NB4 (cell line): ENCODE measurements around the gene TRERF1.
A peak's percentile ranks its signal among the peaks of the same experiment; 100 is the strongest.

Source experiments
- DNase-seq: peaks from one replicate; pipeline ENCODE4 v3.0.0; 2010; ENCODE audit warnings: low read depth
- H3K4me3 ChIP-seq: one replicate; pipeline ENCODE4 v1.5.1; 2011; ENCODE audit warnings: mild to moderate bottlenecking, low read depth, low read length, moderate library complexity
- MYC ChIP-seq: IDR thresholded peaks from 2 replicates; pipeline ENCODE4 v1.6.1; 2011; ENCODE audit warnings: low read depth, low read length
- POLR2A ChIP-seq: IDR thresholded peaks from 2 replicates; pipeline ENCODE4 v1.6.1; 2011; ENCODE audit warnings: mild to moderate bottlenecking; ENCODE audit not compliant: insufficient read length; ENCODE audit errors: extremely low read depth
- TF ChIP-seq, protein P1 (sequence below): IDR thresholded peaks from one replicate; pipeline ENCODE4 v1.5.1; 2012; ENCODE audit warnings: low read depth, low read length
- TF ChIP-seq, protein P2 (sequence below): IDR thresholded peaks from 2 replicates; pipeline ENCODE4 v1.6.1; 2011; ENCODE audit warnings: low read depth, low read length

The TRERF1 gene, protein sequence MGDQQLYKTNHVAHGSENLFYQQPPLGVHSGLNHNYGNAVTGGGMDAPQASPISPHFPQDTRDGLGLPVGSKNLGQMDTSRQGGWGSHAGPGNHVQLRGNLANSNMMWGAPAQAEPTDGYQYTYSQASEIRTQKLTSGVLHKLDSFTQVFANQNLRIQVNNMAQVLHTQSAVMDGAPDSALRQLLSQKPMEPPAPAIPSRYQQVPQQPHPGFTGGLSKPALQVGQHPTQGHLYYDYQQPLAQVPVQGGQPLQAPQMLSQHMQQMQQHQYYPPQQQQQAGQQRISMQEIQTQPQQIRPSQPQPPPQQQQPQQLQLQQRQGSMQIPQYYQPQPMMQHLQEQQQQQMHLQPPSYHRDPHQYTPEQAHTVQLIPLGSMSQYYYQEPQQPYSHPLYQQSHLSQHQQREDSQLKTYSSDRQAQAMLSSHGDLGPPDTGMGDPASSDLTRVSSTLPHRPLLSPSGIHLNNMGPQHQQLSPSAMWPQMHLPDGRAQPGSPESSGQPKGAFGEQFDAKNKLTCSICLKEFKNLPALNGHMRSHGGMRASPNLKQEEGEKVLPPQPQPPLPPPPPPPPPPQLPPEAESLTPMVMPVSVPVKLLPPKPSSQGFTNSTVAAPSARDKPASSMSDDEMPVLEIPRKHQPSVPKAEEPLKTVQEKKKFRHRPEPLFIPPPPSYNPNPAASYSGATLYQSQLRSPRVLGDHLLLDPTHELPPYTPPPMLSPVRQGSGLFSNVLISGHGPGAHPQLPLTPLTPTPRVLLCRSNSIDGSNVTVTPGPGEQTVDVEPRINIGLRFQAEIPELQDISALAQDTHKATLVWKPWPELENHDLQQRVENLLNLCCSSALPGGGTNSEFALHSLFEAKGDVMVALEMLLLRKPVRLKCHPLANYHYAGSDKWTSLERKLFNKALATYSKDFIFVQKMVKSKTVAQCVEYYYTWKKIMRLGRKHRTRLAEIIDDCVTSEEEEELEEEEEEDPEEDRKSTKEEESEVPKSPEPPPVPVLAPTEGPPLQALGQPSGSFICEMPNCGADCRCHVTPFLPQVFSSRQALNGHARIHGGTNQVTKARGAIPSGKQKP (N-terminal part only)

DNA sequence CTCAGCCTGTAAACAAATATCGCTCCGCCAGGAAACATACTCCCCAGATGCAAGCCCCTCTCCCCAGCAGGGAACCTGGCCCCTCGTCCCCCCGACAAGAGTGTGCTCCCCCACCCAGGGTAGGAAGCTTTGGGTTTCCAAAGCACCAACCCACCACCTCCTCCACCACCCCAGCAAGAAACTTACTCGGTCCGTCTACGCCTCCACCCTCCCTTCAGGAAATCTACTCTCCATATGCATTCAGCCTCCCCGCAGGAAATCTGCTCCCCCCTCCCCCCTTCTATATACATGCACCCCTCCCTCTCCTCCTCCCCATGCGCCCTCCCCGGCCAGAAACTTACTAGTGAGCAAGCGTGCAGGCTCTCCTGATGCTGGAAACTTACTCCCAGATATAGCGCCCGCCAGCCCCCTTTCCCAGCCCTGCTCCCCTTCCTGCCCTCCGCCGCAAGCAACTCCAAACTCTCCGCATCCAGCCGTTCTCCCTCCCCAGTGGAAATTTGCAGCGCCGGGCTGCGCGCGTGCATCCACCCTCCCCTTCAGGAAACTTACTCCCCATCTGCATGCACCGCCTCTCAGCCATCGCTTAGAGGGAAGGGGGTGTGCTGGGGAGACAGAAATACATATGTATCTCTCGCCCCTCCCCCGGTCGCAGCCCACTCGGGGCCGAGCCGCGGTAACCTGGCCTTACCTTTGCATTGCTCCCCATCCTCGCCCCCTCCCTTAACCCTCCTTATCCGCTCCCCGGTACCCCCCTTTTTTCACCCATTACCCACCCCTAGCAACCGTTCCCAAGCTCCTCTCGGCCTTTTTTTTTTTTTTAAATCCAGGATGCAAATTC, at the start of gene TRERF1:
Gene TRERF1, minus strand, starts transcription at position 594 of the 838 bp plus-strand sequence. CDS start 182,336 bp downstream, outside the sequence.
- TF ChIP-seq POLR2A (no peak), MYC (peak; percentile 62; the same call in 1 of the 2 replicates)
- TF ChIP-seq, protein P1, sequence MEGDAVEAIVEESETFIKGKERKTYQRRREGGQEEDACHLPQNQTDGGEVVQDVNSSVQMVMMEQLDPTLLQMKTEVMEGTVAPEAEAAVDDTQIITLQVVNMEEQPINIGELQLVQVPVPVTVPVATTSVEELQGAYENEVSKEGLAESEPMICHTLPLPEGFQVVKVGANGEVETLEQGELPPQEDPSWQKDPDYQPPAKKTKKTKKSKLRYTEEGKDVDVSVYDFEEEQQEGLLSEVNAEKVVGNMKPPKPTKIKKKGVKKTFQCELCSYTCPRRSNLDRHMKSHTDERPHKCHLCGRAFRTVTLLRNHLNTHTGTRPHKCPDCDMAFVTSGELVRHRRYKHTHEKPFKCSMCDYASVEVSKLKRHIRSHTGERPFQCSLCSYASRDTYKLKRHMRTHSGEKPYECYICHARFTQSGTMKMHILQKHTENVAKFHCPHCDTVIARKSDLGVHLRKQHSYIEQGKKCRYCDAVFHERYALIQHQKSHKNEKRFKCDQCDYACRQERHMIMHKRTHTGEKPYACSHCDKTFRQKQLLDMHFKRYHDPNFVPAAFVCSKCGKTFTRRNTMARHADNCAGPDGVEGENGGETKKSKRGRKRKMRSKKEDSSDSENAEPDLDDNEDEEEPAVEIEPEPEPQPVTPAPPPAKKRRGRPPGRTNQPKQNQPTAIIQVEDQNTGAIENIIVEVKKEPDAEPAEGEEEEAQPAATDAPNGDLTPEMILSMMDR, result no peak
- TF ChIP-seq, protein P2, sequence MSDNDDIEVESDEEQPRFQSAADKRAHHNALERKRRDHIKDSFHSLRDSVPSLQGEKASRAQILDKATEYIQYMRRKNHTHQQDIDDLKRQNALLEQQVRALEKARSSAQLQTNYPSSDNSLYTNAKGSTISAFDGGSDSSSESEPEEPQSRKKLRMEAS, result peak; percentile 41
- DNase-seq, result peak; percentile 94
- H3K4me3 ChIP-seq, result peak within 1 kb of the TSS; percentile 80

DNA sequence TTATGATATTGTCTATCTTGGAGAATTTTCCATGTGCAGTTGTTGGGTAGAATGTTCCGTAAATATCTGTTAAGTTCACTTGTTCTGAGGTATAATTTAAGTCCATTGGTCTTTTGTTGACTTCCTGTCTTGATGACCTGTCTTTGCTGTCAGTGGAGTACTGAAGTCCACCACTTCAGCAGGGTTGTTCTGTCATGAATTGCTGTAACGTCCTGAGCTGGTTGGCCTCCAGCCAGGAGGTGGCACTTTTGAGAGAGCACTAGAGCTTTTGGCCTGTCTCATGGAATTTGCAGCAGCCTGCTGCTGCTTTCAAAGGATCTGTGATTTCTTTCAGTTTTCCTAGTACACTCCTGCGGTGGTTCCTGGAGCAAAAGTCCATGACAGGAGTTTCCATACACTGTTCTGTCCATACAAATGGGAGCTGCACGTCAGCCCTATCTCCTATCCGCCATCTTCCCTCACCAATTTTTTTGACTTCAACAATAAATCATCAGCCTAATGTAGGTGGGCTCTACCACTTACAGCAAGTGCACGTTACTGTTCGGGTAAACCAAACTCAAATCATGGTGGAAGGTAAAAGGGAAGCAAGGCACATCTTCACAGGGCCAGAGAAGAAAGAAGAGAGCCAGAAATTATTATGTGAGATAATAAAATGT, 46.9 kb upstream of the TRERF1 start:
- peak; percentile 10 for DNase-seq
- no peak for TF ChIP-seq POLR2A
- no peak overlapping the region for H3K4me3 ChIP-seq

DNA sequence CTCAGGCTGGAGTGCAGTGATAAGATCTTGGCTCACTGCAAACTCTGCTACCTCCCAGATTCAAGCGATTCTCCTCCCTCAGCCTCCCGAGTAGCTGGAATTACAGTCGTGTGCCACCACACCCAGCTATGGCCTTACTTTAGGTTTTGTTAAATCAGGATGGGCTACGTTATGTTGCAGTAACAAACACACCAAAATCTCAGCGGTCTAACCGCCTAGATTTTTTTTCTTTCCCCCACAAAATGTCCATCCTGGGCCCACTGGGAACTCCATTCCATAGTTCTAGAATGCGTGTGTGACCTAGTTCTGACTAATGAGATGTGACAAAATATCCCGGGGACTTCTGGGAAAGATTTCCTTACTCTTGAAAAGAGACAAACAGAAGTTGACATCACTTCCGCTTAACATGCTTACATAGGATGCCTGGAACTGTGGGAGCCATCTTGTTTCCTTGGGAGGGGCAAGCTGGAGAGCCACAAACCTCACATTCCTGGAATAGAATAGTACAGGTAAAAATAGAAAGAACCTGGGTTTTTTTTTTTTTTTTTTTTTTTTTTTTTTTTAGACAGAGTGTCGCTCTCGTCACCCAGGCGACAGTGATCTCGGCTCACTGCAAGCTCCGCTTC, 42.3 kb upstream of the TRERF1 start:
- no peak overlapping the region for H3K4me3 ChIP-seq
- no peak for DNase-seq
- TF ChIP-seq POLR2A (no peak), MYC (no peak)
- TF ChIP-seq, protein P1, result no peak
- TF ChIP-seq, protein P2, result no peak

DNA sequence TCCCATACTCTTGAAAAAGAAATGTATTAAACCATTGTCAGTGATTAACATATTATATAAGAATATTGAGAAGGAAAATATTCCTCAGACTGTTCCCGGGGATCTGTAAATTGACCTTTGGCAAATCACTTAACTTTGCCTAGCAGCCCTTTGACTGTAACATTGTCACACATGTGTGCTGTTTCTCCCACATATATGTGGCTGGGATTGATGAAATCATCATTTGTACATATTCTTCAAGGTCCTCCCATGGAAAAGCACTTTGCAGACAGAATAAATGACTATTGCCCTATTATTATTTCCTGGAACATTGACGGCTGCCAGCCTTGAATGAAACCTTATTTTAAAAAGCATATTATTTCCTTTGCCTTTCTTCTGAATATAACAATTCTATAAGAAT, 36.4 kb upstream of the TRERF1 start:
- DNase-seq, result no peak
- TF ChIP-seq, protein P2, result no peak
- no peak for TF ChIP-seq MYC
- TF ChIP-seq, protein P1, result no peak
- H3K4me3 ChIP-seq, result no peak overlapping the region

DNA sequence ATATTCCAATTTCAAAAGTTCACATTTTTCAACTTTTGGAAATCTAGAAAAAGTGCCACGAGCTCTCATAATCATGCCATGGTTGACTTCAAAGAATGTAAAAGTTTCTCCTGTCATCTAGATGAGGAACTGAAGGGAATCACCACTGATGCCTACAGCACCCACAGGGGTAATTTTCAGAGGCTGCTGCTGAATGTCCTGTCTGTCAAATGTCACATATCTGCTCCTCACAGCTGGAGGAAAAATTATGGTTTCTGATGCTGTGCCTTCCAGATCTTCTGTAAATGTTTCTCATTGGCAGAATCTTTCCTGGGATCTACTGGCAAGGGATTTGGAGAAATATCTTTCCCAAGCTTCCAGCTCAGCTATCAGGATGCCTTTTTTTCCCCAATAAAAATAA, 32.5 kb upstream of the TRERF1 start:
- no peak for TF ChIP-seq POLR2A
- no peak for TF ChIP-seq MYC
- TF ChIP-seq, protein P2, result no peak
- TF ChIP-seq, protein P1, result no peak

More for the DNA sequence above, 32.5 kb upstream of the TRERF1 start:
- H3K4me3 ChIP-seq, result no peak overlapping the region
- no peak for DNase-seq
